Common myeloid progenitor, CD34-positive (primary cell): ENCODE data around the gene GRID1. TPM values are rescaled to one million over a fixed set of nuclear protein-coding genes. Genes with fewer than 3 reads are reported as not detected.

Experiments used
- CTCF ChIA-PET: fragments of 350-600 bp; sonication (Branson Sonifier 250); formaldehyde crosslinking; loops from one replicate; lab custom pipeline; 2021; ENCODE audit warnings: antibody characterized with exemption; lab: Charles Lee
- POLR2A ChIA-PET: fragments of 350-600 bp; sonication (Branson Sonifier 250); formaldehyde crosslinking; loops from one replicate; lab custom pipeline; 2021; ENCODE audit warnings: antibody characterized with exemption; lab: Charles Lee
- DNase-seq, 3 donors: peaks; one replicate each; pipeline versions ENCODE4 v3.0.0 to v3.0.0-alpha.2; 2013
- H3K27ac ChIP-seq, 2 experiments: 1 replicate in 1 of 2; 2 replicates in 1 of 2; pipeline ENCODE4 v1.7.0; 2013; ENCODE audit warnings: inconsistent platforms in 2 of 2, low read length in 2 of 2, mild to moderate bottlenecking in 2 of 2, low read depth in 1 of 2, moderate library complexity in 1 of 2; ENCODE audit not compliant: severe bottlenecking in 2 of 2, insufficient read depth in 1 of 2, poor library complexity in 1 of 2
- H3K27me3 ChIP-seq, 5 experiments: replicated peaks in 2 of 5; 1 replicate in 3 of 5; 2 replicates in 2 of 5; pipeline versions ENCODE4 v1.6.1 to v1.7.0; 2013; ENCODE audit warnings: low read length in 4 of 5, mild to moderate bottlenecking in 2 of 5, moderate library complexity in 2 of 5, inconsistent platforms in 1 of 5; ENCODE audit not compliant: insufficient read depth in 5 of 5, control insufficient read depth in 4 of 5
- H3K36me3 ChIP-seq, 4 experiments: 1 replicate in 2 of 4; 2 replicates in 2 of 4; pipeline versions ENCODE4 v1.6.1 to v1.7.0; 2013; ENCODE audit warnings: low read length in 3 of 4, control low read depth in 1 of 4, mild to moderate bottlenecking in 1 of 4; ENCODE audit not compliant: control insufficient read depth in 4 of 4, insufficient read depth in 4 of 4
- H3K4me1 ChIP-seq, 4 experiments: 1 replicate in 3 of 4; 2 replicates in 1 of 4; pipeline versions ENCODE4 v1.6.1 to v1.7.1; 2013; ENCODE audit warnings: low read length in 3 of 4, mild to moderate bottlenecking in 3 of 4, control low read depth in 1 of 4, inconsistent platforms in 1 of 4, moderate library complexity in 1 of 4; ENCODE audit not compliant: control insufficient read depth in 4 of 4, insufficient read depth in 4 of 4; ENCODE audit errors: control extremely low read depth in 1 of 4
- H3K4me3 ChIP-seq, 7 experiments: 1 replicate in 4 of 7; 2 replicates in 3 of 7; pipeline versions ENCODE4 v1.5.1 to v1.7.0; 2013; ENCODE audit warnings: mild to moderate bottlenecking in 7 of 7, low read length in 6 of 7, moderate library complexity in 6 of 7, inconsistent platforms in 2 of 7, low read depth in 2 of 7, control low read depth in 1 of 7; ENCODE audit not compliant: insufficient read depth in 4 of 7, control insufficient read depth in 1 of 7; ENCODE audit errors: extremely low read depth in 1 of 7
- H3K9me3 ChIP-seq, 5 experiments: 1 replicate in 4 of 5; 2 replicates in 1 of 5; pipeline versions ENCODE4 v1.6.1 to v1.7.1; 2013; ENCODE audit warnings: low read length in 4 of 5, mild to moderate bottlenecking in 2 of 5, inconsistent platforms in 1 of 5, low read depth in 1 of 5, moderate library complexity in 1 of 5; ENCODE audit not compliant: control insufficient read depth in 4 of 5, insufficient read depth in 2 of 5; ENCODE audit errors: control extremely low read depth in 1 of 5
- WGBS: methylation state at CpG from one replicate; pipeline ENCODE4 v1.1.5; 2013; ENCODE audit not compliant: insufficient coverage; 5-methylcytosine and 5-hydroxymethylcytosine counted together
- polyA plus RNA-seq: library from polyadenylated mRNA; unstranded; fragments of 120-200 nt; gene quantifications from one replicate; pipeline ENCODE4 v1.2.1, GENCODE V29; 2013

GRID1 gene
- polyA plus RNA-seq: not detected

- H3K27me3 ChIP-seq: peaks cover 0 to 94% (median 55%) of the 10 kb centered on the region in 5 experiments
- POLR2A ChIA-PET: no interaction called here
- CTCF ChIA-PET: interaction anchor here (1.8 kb wide), 1 partner anchor 13 kb away, joined by 6 read pairs; no protein-coding TSS in a partner anchor
- peaks cover 0 to 47% (median 39%) of the 10 kb centered on the region in 4 experiments for H3K4me1 ChIP-seq
- WGBS: under 1% methylated on average over 83 of the region's 119 CpGs
- H3K9me3 ChIP-seq: no peaks in the 10 kb centered on the region
- peak within 1 kb of the TSS in 5 of 7 experiments; percentile 42 to 60 (median 57) for H3K4me3 ChIP-seq
- no peaks in the 10 kb centered on the region for H3K36me3 ChIP-seq
- peak in 1 of 3 donors; percentile 68 for DNase-seq
- H3K27ac ChIP-seq: no peak within 1 kb of the TSS
Measured at GRCh38 chr10:86366033-86366901, at the start of gene GRID1. Gene GRID1, minus strand, starts transcription at chr10:86366795.

- ChIA-PET CTCF (no interaction called here), POLR2A (no interaction called here)
- Histone ChIP-seq H3K36me3 (no peaks in the 10 kb centered on the region), H3K4me3 (no peak overlapping the region), H3K4me1 (peaks cover 17 to 44% (median 34%) of the 10 kb centered on the region in 4 experiments), H3K27me3 (no peaks in the 10 kb centered on the region), H3K9me3 (peaks cover 0 to 3% (median 0%) of the 10 kb centered on the region in 5 experiments), H3K27ac (no peak overlapping the region)
- WGBS: 71% methylated on average over 4 of the region's 5 CpGs
- no peak for DNase-seq
Measured at GRCh38 chr10:86415583-86415982, 49.0 kb upstream of the GRID1 start.

DNA sequence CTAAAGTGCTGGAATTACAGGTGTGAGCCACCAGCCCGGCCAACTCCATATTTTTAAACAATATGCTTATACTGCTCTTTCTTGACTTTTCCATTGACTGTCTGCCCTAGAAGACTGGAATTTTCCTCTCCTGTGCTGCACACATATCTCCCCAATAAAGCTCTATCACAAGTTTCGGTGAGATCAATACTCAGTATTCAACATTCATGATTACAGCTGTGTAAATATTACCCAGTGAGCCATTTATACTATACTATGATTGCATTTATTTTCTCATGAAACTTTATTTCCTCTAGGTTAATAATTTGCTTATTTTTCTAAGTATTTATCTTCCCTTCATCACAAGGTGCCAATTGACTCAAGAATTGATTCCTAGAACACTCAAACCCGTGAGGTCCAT, 48.5 kb upstream of the GRID1 start:
- 100% methylated on average over 1 of the region's 3 CpGs for WGBS
- Histone ChIP-seq H3K4me3 (no peak overlapping the region), H3K27ac (no peak overlapping the region), H3K36me3 (no peaks in the 10 kb centered on the region), H3K4me1 (peaks cover 17 to 46% (median 37%) of the 10 kb centered on the region in 4 experiments), H3K27me3 (no peaks in the 10 kb centered on the region), H3K9me3 (peaks cover 0 to 4% (median 0%) of the 10 kb centered on the region in 5 experiments)
- POLR2A ChIA-PET: no interaction called here
- DNase-seq: no peak
- CTCF ChIA-PET: no interaction called here

DNA sequence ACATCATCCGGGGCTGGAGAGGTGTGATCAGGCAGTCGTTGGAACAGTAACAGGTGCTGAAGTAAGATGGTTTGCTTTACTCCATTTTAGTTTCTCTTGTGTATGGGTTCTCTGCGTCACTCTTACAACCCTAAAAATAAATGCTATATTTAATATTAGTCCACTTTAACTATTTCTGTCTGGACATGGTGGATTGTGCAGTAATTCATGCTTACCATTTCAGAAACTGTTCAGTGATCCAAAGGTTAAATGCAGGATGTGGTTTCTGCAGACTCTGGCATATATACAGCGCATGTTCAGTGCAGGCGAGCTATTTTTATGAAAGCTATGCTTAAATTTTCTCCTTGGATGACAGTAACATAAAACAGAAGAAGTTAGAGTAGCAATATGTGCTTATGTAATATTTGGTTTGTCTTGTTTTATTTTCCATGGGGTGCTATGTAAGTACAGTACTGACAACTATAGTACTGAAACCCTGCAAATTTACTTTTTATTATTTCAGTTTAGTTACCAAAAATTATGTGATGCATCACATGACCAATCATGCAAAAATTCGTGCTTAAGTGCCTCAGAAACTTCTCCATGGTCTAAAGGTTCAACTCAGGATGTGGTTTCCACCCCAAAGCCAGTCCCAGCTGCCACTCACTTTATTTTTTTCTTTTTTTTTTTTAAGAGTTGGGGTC, 46.6 kb upstream of the GRID1 start:
- DNase-seq: peak in 2 of 3 donors; percentile 66 to 80
- Histone ChIP-seq H3K27me3 (no peaks in the 10 kb centered on the region), H3K27ac (no peak overlapping the region), H3K36me3 (no peaks in the 10 kb centered on the region), H3K9me3 (peaks cover 0 to 4% (median 0%) of the 10 kb centered on the region in 5 experiments), H3K4me1 (peaks cover 17 to 46% (median 37%) of the 10 kb centered on the region in 4 experiments), H3K4me3 (peak overlapping the region in 4 of 7 experiments; percentile 5 to 49 (median 32))
- 0% methylated on average over 3 of the region's 6 CpGs for WGBS
- CTCF ChIA-PET: interaction anchor here (0.9 to 2.0 kb wide), 4 partner anchors 9 to 99 kb away, joined by 3 to 9 read pairs (median 4); no protein-coding TSS in a partner anchor
- POLR2A ChIA-PET: no interaction called here

- Histone ChIP-seq H3K36me3 (no peaks in the 10 kb centered on the region), H3K27ac (no peak overlapping the region), H3K4me3 (peak overlapping the region in 4 of 7 experiments; percentile 1 to 64 (median 39)), H3K4me1 (peaks cover 17 to 46% (median 37%) of the 10 kb centered on the region in 4 experiments), H3K27me3 (no peaks in the 10 kb centered on the region), H3K9me3 (peaks cover 0 to 4% (median 0%) of the 10 kb centered on the region in 5 experiments)
- 58% methylated on average over 4 of the region's 6 CpGs for WGBS
- CTCF ChIA-PET: interaction anchor here (0.9 to 2.5 kb wide), 6 partner anchors 8 to 62 kb away, joined by 3 to 21 read pairs (median 4); no protein-coding TSS in a partner anchor
- DNase-seq: peak in 2 of 3 donors; percentile 17 to 21
- POLR2A ChIA-PET: interaction anchor here (0.6 to 1.8 kb wide), 2 partner anchors 12 to 103 kb away, joined by 4 to 8 read pairs; no protein-coding TSS in a partner anchor
Measured at GRCh38 chr10:86411852-86412560, 45.4 kb upstream of the GRID1 start.

DNA sequence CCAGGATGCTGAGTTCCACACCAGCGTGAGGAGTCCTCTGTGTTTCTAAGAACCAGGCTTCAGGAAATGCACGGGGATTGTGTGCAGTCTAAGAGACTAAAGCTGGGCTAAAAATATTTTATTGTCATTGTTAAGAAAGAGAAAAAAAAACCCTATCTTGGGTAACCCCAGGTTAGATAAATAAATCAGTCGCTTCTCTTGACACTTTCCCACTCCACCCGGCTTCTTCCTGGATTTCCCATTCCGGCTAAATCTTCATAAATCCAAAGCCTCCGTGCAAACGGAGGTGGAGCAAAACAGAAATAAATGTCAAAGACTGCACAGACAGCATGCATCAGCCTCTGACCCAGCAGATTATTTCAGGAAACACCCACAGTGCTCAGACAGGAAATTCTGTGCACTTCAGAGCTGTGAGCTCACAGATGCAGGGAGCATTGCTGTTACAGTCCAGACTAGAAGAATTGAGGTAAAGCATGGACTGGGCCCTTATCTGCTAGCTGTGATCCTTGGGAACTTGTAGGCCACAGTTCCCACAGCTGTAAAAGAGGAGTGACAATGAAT, 44.8 kb upstream of the GRID1 start:
- CTCF ChIA-PET: interaction anchor here (0.9 to 2.5 kb wide), 7 partner anchors 9 to 62 kb away, joined by 3 to 21 read pairs (median 3); no protein-coding TSS in a partner anchor
- no peaks in the 10 kb centered on the region for H3K27me3 ChIP-seq
- 0% methylated on average over 7 of the region's 7 CpGs for WGBS
- no peaks in the 10 kb centered on the region for H3K36me3 ChIP-seq
- H3K4me1 ChIP-seq: peaks cover 17 to 46% (median 37%) of the 10 kb centered on the region in 4 experiments
- POLR2A ChIA-PET: interaction anchor here (0.6 to 1.8 kb wide), 2 partner anchors 11 to 104 kb away, joined by 4 to 8 read pairs; no protein-coding TSS in a partner anchor
- peaks cover 0 to 4% (median 0%) of the 10 kb centered on the region in 5 experiments for H3K9me3 ChIP-seq
- peak overlapping the region in 1 of 2 experiments; percentile 50 for H3K27ac ChIP-seq
- peak in 2 of 3 donors; percentile 67 to 76 for DNase-seq
- peak overlapping the region in 5 of 7 experiments; percentile 13 to 64 (median 41) for H3K4me3 ChIP-seq
